GM21528 (cell line): Measurements from ENCODE around the gene PRR5.
"Not testable (repeated sequence)": the region's sequence is repeated elsewhere in the genome, so short reads cannot be mapped to it uniquely, and the experiment has no call there.

Source experiments
- ATAC-seq: cut with Tn5 transposase; IDR thresholded peaks from one replicate; pipeline ENCODE4 v1.9.1; 2021; ENCODE audit warnings: mild to moderate bottlenecking, moderate library complexity; ENCODE audit not compliant: unreplicated experiment, low FRiP score

Gene PRR5, protein sequence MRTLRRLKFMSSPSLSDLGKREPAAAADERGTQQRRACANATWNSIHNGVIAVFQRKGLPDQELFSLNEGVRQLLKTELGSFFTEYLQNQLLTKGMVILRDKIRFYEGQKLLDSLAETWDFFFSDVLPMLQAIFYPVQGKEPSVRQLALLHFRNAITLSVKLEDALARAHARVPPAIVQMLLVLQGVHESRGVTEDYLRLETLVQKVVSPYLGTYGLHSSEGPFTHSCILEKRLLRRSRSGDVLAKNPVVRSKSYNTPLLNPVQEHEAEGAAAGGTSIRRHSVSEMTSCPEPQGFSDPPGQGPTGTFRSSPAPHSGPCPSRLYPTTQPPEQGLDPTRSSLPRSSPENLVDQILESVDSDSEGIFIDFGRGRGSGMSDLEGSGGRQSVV

DNA sequence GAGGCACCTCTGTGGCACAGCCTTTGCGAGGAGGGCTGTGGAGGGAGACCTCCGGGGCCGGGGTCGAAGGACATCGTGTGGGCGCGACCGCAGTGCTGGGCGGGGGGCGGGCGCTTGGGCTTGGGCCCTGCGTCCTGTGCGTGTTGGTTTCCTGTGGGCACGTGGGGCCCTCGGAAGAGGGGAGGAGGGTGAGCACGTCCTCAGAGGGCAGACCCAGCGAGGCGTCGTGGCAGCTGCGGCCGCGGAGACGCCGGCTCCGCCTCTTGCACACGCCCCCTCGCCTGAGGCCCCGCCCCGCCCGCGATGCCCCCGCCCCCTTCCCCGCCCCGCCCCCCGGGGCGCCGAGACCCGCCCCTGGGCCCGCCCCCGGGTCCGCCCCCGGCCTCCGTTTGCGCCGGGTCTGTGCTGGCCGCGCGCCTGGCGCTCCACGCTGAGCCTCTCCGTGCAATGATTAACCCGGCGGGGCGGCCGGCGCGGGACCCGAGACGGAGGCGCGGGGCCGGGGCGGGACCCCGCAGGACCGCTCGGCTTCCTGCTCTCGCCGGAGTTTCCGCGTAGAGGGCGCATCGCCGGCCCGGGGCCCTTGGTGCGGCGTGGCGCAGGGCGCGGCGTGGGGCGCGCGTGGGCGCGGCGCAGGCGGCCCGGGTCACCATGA is at the start of gene PRR5:
Gene PRR5 (plus strand): TSS at position 381 of the 655 bp plus-strand sequence. CDS start 271 bp downstream, at position 652.
- peak; percentile 53 for ATAC-seq

DNA sequence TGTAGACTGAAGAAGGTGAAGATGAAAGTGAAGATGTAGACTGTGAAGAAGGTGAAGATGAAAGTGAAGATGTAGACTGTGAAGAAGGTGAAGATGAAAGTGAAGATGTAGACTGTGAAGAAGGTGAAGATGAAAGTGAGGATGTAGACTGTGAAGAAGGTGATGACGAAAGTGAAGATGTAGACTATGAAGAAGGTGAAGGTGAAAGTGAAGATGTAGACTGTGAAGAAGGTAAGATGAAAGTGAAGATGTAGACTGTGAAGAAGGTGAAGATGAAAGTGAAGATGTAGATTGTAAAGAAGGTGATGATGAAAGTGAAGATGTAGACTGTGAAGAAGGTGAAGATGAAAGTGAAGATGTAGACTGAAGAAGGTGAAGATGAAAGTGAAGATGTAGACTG is 49.1 kb upstream of the PRR5 start:
- ATAC-seq, result not testable (repeated sequence)

DNA sequence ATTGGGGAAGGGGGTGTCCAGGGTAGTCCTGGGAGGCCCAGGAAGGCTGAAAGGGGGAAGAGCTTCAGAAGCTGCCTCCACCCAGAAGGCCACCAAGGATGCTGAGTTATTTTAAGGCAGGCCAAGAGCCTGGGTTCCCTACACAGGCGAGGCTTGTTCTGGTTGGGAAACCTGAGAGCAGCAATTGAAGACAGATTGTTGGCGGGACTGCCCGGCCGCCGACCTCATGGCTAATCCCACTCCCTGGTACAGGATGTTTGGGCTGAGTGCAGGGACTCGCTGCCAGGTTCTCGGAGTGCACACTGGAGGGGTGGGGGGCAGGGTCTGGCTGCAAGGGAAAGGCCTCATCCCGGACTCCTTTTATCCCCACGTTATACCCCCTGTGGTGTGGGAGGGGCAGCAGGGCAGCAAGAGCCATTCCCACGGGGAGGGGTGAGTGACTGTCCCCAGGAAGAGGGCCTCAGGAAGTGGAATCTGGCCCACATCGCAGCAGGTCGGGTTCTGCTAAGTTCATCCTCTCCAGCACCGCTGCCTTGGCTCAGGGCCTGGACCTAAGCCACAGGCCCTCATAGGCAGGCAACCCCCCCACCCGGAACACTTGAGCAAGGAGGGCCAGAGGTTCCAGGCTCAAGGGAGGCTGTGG is 43.6 kb upstream of the PRR5 start:
- ATAC-seq, result no peak

DNA sequence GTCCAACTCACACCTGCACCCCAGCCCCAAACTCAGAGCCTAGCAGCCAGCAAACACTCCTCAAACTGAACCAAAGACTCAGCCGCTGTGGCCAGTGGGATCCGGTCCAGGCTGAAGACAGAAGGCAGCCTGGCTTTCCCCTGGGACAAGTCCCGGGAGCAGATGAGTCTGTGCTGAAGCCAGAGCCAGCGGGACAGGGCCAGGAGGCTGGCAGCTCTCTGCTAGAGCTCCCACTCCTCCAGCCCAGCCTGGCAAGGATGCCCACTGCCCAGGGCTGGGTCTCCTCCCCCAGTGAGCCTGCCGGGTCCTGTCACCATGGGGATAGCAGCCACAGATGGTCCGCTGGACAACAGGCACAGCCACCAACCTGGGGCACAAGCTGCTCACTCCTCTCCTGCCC is 42.9 kb upstream of the PRR5 start:
- no peak for ATAC-seq

DNA sequence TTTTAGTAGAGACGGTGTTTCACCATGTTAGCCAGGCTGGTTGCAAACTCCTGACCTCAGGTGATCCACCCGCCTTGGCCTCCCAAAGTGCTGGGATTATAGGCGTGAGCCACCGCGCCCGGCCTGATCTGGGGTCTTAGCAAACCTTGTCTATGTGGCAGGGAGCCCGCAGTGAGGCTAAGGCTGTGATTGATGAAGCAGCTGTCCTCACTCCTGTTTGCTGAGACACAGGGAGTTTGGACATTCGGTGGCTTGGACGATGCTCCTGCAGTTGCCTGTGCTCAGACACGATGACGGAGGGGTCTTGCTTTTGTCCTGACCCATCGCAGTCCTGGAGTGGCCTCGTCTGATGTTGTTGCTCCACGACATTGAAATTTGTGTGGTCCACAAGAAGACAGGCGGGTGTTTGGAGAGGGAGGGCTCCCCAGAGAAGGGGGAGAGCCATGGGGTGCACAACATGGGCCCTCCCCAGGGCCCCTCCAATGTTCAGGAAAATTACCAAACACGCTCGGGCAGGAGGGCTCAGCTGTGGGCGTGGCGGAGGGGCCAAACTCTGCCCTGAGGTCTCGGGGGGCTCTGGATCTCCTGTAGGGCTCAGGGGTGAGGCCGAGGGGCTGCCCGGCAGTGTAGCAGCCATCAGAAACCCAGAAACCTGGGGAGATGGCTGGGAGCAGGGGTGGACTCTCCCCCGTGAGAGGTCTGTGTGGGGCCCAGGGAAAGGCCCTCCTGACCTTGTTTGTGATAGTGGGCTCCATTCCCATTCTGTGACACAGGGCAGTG is 41.8 kb upstream of the PRR5 start:
- ATAC-seq, result no peak

DNA sequence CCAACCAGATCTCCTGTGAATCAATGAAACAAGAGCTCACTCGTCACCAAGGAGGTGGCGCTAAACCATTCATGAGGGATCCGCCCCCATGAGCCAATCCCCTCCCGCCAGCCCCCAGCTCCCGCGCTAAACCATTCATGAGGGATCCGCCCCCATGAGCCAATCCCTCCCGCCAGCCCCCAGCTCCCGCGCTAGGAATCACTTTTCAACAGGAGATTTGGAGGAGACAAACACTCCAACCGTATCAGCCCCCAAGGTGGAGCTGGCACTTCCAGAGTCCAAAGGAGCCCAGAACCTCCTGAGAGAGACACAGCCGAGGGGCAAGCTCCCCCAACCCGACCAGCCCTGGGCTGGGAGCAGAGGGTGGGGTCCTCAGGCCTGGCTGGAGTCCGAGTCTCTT is 40.9 kb upstream of the PRR5 start:
- no peak for ATAC-seq

DNA sequence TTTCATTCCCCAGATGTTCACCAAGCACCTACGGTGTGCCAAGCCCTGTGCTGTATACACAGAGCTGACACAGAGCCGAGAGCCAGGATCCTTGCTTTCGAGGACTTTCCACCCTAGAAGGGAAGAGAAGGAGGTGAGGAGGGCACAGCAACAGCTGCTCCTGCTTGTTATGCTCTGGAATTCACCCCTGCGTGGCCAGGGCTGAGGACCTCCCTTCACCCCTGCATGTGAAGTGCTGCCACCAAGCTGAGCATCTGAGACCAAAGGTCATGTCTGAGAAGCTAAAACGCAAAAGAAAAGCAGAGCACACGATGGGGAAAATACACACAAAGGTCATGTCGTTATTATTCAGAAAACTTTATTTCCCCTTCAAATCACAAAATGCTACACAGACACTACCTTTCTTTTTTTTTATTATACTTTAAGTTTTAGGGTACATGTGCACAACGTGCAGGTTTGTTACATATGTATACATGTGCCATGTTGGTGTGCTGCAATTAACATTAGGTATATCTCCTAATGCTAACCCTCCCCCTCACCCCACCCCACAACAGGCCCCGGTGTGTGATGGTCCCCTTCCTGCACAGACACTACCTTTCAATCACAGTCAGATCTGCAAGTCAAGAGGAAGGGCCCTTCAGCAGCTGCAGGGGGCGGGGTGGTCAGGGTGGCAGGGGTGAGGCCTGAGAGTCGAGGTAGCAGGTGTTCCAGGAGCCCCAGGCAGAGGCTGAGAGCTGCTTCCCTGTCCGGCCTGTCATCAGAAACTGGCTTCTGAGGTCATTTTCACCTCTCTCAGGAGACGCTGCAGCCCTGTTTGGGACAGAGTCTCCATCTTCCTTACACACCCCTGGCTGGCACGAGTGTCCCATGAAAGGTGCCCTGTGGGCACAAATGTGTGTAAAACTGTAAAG is 40.1 kb upstream of the PRR5 start:
- no peak for ATAC-seq

DNA sequence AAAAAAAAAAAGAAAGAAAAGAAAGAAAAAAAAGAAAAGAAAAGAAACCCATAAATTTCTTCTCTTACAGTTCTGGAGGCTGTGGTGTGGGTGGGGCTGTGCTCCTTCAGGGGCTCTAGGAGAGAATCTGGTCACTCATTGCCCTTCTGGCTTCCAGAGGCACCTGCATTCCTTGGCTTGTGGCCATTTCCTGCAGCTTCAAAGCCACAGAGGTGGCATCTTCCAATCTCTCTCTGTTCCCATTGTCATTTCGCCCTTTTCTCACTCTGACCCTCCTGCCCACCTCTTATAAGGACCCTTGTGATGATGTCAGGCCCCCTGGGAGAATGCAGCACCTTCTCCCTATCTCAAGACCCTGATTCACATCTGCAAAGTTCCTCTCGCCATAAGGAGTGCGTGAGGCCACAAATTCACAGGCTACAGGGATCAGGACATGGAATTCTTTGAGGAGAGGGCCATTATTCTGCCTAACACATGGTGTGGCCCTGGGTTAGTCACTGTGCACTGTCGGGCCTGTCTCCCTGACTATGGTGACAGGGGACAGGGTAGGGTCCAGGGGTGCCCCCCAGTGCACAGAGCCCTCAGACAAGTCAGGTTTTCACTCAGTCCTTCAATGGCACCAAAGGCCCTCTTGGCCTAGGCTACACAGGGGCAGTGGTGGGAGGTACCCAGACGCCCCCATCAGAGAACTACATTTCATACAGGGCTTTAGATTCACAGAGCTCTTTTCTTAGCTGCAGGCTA is 38.6 kb upstream of the PRR5 start:
- ATAC-seq, result no peak

DNA sequence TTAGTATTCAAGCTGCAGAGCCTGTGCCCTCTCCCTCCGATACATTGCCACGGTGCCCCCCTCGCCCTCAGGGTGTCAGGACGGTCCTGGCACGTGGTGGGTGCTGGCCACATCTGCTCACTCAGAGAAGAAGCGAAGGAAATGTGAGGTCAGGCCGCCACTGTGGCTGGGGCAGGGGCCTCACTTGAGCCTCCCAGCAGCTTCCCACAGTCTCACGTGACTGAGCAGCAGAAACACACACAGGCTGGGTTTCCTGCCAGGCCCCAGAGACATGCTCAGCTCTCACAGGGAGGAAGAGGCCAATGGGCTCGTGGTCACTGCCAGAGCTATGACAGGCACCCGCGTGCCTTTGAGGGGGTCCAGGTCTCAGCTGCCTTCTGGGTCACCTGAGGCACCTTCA is 37.9 kb upstream of the PRR5 start:
- ATAC-seq, result no peak

DNA sequence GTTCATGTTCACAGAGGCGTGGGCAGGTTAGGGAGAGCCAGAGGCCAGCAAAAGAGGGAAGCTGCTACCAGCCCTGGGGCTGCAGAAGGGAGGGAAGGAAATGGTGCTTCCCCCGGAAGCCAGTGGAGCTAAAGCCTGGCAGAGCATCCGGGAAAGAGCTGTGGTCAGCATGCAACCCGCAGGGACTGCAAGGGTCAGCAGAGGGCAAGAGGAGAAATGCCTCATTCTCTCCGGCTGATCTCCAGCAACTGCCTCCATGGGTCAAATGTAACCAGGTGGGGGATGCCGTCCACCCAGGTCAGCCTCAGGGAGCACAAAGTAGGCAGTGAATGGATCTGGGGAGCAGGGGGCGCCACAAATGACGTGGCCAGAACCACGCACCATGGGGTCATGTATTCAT is 36.9 kb upstream of the PRR5 start:
- no peak for ATAC-seq

DNA sequence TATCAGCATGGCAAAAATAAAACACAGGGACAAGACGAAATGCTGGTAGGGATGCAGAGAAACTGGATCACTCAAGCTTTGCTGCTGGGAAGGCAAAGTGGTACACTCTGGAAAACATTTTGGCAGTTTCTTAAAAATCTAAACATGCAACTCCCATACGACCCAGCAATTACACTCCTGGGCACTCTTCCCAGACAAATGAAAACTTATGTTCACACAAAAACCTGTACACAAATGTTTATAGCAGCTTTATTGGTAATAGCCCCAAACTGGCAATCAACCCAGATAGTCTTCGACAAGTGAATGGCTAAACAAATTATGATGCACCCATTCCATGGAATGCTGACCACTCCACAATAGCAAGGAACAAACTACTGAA is 35.8 kb upstream of the PRR5 start:
- no peak for ATAC-seq

DNA sequence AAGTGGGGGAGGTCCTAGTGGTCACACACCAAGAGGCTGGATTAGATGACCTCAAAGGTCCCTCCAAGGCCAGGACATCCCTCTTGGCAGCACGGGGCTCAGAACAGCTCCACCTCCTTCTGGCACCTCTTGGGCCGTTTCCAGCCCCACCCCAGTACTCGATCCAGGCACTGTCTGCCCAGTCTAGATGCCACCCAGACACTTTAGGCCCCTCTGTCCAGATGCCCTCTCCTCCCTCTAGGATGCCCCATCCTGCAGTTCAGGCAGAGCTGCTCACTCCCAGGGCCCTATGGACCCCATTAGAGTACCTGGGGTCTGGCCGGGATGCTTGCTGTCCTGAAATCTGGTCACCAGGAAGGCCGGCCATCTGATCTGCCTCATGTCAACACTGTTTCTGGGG is 34.7 kb upstream of the PRR5 start:
- no peak for ATAC-seq

DNA sequence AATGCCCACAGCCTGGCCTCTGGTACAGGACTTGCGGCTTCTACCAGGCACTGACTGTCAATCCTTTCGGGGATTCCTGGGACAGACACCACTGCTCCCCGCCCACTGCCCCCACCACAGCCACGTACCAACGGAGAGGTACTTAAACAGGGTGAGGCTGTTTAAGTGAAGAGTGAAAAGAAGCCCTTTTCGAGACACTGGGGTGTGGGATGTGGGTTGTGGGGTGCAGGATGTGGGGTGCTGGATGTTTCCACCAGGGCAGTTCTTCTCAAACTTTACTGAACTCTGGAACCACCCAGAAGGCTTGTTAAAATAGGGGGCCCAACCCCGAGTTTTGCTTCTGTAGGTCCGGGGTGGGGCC is 34.2 kb upstream of the PRR5 start:
- ATAC-seq, result no peak

DNA sequence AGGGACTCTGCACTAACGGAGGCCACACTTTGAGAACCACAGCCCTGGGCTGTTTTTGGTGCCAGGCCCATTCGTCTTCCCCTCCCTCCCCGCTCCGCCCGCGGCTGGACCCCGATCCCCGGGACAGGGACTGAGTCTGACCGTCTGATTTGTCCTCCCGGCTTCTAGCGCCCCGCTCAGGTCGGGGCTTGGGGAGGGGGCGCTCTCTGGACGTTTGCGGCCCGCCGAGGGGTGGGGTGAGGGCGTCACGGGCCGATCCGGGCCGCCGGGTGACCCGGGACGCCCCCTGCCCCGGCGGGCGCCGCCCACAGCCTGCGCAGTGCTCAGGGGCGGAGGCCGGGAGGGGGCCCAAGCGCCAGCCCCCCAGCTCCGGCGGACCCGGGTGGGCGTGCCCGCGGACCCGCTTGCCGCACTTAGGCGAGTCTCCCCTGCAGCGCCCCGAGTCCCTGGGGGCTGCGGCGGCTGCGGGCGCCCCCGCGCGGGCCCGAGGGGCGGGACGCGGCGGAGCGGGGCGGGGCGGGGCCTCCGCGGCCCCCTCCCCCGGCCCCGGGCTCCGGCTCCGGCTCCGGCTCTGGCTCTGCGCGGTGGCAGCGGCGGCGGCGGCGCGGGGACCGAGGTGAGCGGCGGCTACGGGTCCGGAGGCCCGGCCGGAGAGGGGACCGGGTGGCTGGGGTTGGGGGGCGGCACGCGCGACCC is 33.7 kb upstream of the PRR5 start:
- no peak for ATAC-seq

DNA sequence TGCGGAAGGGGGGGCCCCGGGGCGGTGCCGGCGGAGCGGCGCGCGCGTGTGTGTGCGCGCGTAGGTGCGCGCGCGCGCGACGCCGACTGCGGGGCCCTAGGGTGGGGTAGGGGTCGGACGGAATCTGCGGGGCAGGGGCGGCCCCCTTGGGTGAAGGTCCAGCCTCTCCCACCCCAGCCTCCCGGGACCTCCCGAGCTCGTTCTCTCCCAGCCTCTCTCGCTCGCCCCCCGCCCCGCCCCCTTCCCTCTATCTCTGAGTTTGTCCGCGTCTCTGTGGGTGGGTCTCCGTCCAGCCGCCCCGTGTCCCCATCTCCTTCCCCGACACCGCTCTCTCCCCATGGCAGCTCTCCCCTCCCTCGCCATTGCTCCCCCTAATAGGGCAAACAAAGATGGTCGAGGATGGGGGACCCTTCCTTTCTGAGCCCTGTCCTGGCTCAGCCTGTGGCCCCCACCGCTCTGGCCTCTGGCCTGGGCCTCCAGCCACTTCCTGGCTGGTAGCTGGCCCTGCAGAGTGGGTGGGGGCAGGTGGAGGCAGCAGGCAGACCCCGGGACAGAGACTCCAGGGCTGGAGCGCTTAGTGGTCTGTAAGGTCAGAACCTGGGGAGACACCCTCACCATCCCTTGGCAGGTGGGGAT is 33.0 kb upstream of the PRR5 start:
- no peak for ATAC-seq

DNA sequence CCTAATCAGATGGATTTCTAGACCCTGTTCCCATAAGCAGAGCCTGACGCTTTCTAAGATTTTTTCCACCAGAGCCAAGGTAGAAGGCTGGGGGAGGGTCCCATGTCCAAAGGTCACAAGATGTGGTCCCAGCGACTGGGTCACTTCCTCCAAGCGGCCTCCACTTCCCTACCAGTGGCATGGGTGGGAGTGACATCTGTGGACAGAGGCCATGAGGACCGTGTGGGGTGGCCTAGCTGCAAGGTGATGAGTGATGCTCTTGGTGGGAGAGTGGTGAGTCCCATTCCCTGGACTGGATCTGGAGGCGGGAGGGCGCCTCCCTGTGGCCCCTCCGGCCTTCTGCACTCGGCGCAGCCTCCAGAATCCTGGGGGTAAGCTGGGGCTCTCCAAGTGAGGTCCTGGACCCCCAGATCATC is 32.4 kb upstream of the PRR5 start:
- no peak for ATAC-seq

DNA sequence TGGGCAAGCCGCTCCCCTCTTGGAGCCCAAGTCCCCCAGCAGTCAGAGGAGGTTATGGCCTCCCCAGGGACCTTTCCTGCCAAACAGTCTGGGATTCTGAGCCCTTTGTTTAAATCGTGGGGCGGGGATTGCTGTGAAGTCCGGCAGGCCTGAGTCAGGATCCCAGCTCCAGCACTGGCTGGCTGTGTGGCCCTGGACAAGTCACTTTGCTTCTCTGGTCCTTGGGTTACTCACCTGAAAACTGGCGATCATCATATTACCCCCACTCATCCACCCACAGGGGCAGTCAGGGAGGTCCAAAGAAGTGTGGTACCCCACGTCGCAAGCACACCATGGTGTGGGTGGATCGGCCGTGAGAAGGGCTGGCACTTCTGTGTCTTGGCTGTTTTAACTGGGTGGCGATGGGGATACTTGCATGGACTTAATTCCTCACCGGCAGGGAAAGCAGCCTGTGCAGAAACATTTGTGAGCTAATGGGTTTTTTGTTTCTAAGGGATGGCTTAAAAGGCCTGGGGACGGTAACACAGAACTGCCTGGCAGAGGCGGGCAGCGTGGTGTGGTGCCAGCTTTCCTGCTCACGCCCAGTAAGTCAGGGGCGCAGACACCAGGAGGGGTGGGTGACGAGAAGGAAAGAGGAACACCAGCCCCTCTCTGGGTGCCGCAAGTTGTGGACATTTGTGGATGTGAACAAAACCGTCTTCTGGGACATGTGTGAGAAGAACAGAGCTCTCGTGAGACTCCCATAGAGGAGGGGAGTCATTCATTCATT is 31.6 kb upstream of the PRR5 start:
- no peak for ATAC-seq

DNA sequence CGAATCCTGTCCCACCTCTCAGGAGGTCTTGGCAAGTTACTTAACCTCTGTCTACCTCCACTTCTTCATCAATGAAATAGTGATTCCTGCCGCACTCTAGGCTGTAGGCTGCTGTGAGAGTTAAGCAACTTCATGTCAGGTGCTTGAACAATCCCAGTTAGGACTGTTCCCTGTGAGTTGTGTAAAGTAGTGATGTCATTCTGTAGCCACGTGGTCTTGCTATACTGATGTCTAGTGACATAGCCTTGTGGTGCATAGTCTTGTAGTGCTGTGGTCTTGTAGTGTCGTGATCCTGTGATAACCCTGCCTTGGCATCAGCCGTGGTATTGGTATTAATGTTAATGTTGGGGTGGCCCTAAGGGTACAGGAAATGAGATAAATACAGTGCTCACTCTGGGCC is 30.3 kb upstream of the PRR5 start:
- ATAC-seq, result no peak
